Fibroblast of mammary gland (primary cell): ENCODE data around the gene DES.

ENCODE experiments used
- DNase-seq: peaks from one replicate; pipeline ENCODE4 v3.0.0-alpha.2; 2010; ENCODE audit warnings: low read depth
- H3K4me3 ChIP-seq: 2 replicates; pipeline ENCODE4 v1.5.1; 2011; ENCODE audit warnings: low read depth, mild to moderate bottlenecking, low read length, moderate library complexity; ENCODE audit not compliant: control insufficient read depth
- CTCF ChIP-seq: conservative IDR thresholded peaks from 2 replicates; pipeline ENCODE4 v1.5.1; 2011; ENCODE audit warnings: low read depth, low read length, inconsistent platforms; ENCODE audit not compliant: control insufficient read depth, insufficient read depth

DES gene

GRCh38 chr2:219461047-219461514 is 42.9 kb downstream of the DES start:
- TF ChIP-seq CTCF: no peak
- no peak for DNase-seq
- no peak overlapping the region for H3K4me3 ChIP-seq

DNA sequence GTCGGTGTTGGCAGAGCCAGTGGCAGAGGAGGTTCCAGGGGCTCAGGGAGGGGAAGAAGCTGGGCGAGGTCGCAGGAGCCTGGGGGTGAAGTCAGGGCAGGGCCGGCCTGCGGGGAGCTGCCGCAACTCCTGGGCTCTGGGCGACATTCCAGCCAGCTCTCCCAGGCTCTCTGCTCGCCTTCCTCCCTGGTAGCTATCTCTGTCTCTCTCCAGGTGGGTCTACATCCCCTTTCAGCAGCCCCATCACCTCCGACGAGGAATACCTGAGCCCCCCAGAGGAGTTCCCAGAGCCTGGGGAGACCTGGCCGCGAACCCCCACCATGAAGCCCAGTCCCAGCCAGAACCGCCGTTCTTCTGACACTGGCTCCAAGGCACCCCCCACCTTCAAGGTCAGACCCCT is 43.5 kb downstream of the DES start:
- DNase-seq: no peak
- no peak for TF ChIP-seq CTCF
- no peak overlapping the region for H3K4me3 ChIP-seq

- no peak overlapping the region for H3K4me3 ChIP-seq
- DNase-seq: no peak
- no peak for TF ChIP-seq CTCF
Observed at GRCh38 chr2:219462349-219462748, 44.2 kb downstream of the DES start.

- DNase-seq: no peak
- TF ChIP-seq CTCF: no peak
Observed at GRCh38 chr2:219464286-219465032, 46.3 kb downstream of the DES start.

GRCh38 chr2:219465659-219466561 is 47.7 kb downstream of the DES start:
- no peak for TF ChIP-seq CTCF

More at GRCh38 chr2:219464286-219465032, 46.3 kb downstream of the DES start:
- H3K4me3 ChIP-seq: no peak overlapping the region

DNA sequence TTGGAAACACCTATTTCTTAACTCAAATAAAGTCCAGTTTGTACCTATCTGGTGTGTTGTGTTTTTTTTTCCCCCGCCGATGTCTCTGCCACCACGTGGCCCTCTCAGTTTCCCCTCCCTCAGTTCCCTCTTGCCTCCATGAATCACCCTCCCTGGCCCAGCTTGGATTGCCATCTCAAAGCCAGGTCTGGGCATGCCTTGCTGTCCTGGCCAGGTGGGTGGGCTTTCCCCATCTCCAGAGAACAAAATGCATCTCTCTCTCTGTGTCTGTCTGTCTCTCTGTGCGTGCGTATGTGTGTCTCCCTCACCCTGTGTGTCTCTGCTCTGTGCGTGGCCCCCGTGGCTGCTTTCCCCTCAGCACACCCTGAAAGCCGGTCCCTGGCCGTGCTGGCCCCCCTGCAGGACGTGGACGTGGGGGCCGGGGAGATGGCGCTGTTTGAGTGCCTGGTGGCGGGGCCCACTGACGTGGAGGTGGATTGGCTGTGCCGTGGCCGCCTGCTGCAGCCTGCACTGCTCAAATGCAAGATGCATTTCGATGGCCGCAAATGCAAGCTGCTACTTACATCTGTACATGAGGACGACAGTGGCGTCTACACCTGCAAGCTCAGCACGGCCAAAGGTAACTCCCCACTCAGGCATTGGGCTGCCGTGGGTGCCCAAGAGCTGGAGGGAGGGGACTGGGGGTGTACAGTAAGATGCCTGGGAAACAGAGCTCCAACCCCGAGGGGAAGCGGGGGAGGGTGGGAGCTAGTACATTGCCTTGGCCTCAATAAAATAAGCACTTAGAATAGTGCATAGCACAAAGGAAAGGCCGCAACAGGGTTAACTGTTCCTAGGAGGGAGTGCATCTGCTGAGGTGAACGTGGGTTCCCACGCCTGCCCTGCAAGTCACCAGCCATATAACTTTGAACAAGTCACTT is 48.9 kb downstream of the DES start:
- no peak for TF ChIP-seq CTCF
- DNase-seq: no peak
- no peak overlapping the region for H3K4me3 ChIP-seq

More at GRCh38 chr2:219465659-219466561, 47.7 kb downstream of the DES start:
- no peak overlapping the region for H3K4me3 ChIP-seq
- DNase-seq: no peak
